GM21529 (cell line): Measurements from ENCODE around the gene LRP2BP.
"Not testable (repeated sequence)": the region's sequence is repeated elsewhere in the genome, so short reads cannot be mapped to it uniquely, and the experiment has no call there.

ENCODE experiments used
- ATAC-seq: cut with Tn5 transposase; IDR thresholded peaks from one replicate; pipeline ENCODE4 v1.9.1; 2021; ENCODE audit not compliant: unreplicated experiment

LRP2BP gene

GRCh38 chr4:185362570-185362969, 33.2 kb downstream of the LRP2BP start:
- ATAC-seq = not testable (repeated sequence)

GRCh38 chr4:185361872-185362271, 33.9 kb downstream of the LRP2BP start:
- ATAC-seq = no peak

- no peak for ATAC-seq
Observed at GRCh38 chr4:185359767-185360446, 35.8 kb downstream of the LRP2BP start.

GRCh38 chr4:185358959-185359358, 36.8 kb downstream of the LRP2BP start:
- ATAC-seq = no peak

- no peak for ATAC-seq
Observed at GRCh38 chr4:185358514-185358913, 37.2 kb downstream of the LRP2BP start.

- ATAC-seq = no peak
Observed at GRCh38 chr4:185357733-185358440, 37.8 kb downstream of the LRP2BP start.

- ATAC-seq = no peak
Observed at GRCh38 chr4:185357211-185357610, 38.5 kb downstream of the LRP2BP start.

GRCh38 chr4:185352741-185353140, 43.0 kb downstream of the LRP2BP start:
- ATAC-seq = no peak

- no peak for ATAC-seq
Observed at GRCh38 chr4:185352202-185352601, 43.5 kb downstream of the LRP2BP start.

- no peak for ATAC-seq
Observed at GRCh38 chr4:185351691-185352090, 44.0 kb downstream of the LRP2BP start.

GRCh38 chr4:185346975-185347601, 48.6 kb downstream of the LRP2BP start:
- ATAC-seq = no peak

- ATAC-seq = peak; percentile 53
Observed at GRCh38 chr4:185344743-185345538, 50.8 kb downstream of the LRP2BP start.

GRCh38 chr4:185343726-185344581, 51.8 kb downstream of the LRP2BP start:
- no peak for ATAC-seq

- ATAC-seq = peak; percentile 71
Observed at GRCh38 chr4:185341841-185342240, 53.9 kb downstream of the LRP2BP start.

GRCh38 chr4:185341377-185341776, 54.3 kb downstream of the LRP2BP start:
- ATAC-seq = peak; percentile 8

- ATAC-seq = no peak
Observed at GRCh38 chr4:185339941-185340340, 55.8 kb downstream of the LRP2BP start.

GRCh38 chr4:185335579-185335978, 60.1 kb downstream of the LRP2BP start:
- no peak for ATAC-seq

GRCh38 chr4:185334326-185334725, 61.4 kb downstream of the LRP2BP start:
- no peak for ATAC-seq

- peak; percentile 81 for ATAC-seq
Observed at GRCh38 chr4:185332575-185333464, 62.9 kb downstream of the LRP2BP start.
